ENCODE data around the gene TMEM52. TPM values are rescaled to one million over a fixed set of nuclear protein-coding genes. Genes with fewer than 3 reads are reported as not detected.
"Not testable (repeated sequence)": the region's sequence is repeated elsewhere in the genome, so short reads cannot be mapped to it uniquely, and the experiment has no call there.

Gene TMEM52
- total RNA-seq, 1 donor from 2014 or later = 3.7 TPM

- H3K4me3 Mint-ChIP-seq = no peak overlapping the region
- H3K27me3 Mint-ChIP-seq (ENCODE audit: low read depth) = peaks cover 7% of the 10 kb centered on the region
- no peaks in the 10 kb centered on the region for H3K4me1 Mint-ChIP-seq
Measured at GRCh38 chr1:1938276-1938573, 19.1 kb upstream of the TMEM52 start.

GRCh38 chr1:1937549-1938275 lies 18.6 kb upstream of the TMEM52 start:
- TF ChIP-seq CTCF (conservative IDR thresholded peaks at IDR 0.05) = no peak
- Mint-ChIP-seq H3K9me3 (peaks cover 7% of the 10 kb centered on the region), H3K27me3 (ENCODE audit: low read depth) (peaks cover 7% of the 10 kb centered on the region), H3K36me3 (ENCODE audit: low read depth) (no peaks in the 10 kb centered on the region), H3K4me3 (no peak overlapping the region), H3K4me1 (no peaks in the 10 kb centered on the region), H3K27ac (ENCODE audit: unreplicated experiment) (no peak overlapping the region)
- DNase-seq (ENCODE audit: low read depth, low spot score) = no peak

More at GRCh38 chr1:1938276-1938573, 19.1 kb upstream of the TMEM52 start:
- Mint-ChIP-seq H3K27ac (ENCODE audit: unreplicated experiment) (no peak overlapping the region), H3K9me3 (peaks cover 7% of the 10 kb centered on the region), H3K36me3 (ENCODE audit: low read depth) (no peaks in the 10 kb centered on the region)
- DNase-seq (ENCODE audit: low read depth, low spot score) = no peak
- TF ChIP-seq CTCF (conservative IDR thresholded peaks at IDR 0.05) = no peak

GRCh38 chr1:1937061-1937460 lies 18.0 kb upstream of the TMEM52 start:
- DNase-seq (ENCODE audit: low read depth, low spot score) = no peak
- Mint-ChIP-seq H3K27ac (ENCODE audit: unreplicated experiment) (no peak overlapping the region), H3K4me3 (no peak overlapping the region), H3K36me3 (ENCODE audit: low read depth) (no peaks in the 10 kb centered on the region), H3K9me3 (peaks cover 7% of the 10 kb centered on the region), H3K27me3 (ENCODE audit: low read depth) (peaks cover 7% of the 10 kb centered on the region), H3K4me1 (no peaks in the 10 kb centered on the region)
- no peak for TF ChIP-seq CTCF (conservative IDR thresholded peaks at IDR 0.05)

GRCh38 chr1:1934848-1935247 lies 15.8 kb upstream of the TMEM52 start:
- not testable (repeated sequence) for H3K36me3 Mint-ChIP-seq (ENCODE audit: low read depth); DNase-seq (ENCODE audit: low read depth, low spot score); H3K4me3 Mint-ChIP-seq; H3K4me1 Mint-ChIP-seq; H3K27me3 Mint-ChIP-seq (ENCODE audit: low read depth); H3K27ac Mint-ChIP-seq (ENCODE audit: unreplicated experiment); H3K9me3 Mint-ChIP-seq

GRCh38 chr1:1929639-1930545 lies 10.8 kb upstream of the TMEM52 start:
- H3K9me3 Mint-ChIP-seq = peaks cover 7% of the 10 kb centered on the region
- no peak for TF ChIP-seq CTCF (conservative IDR thresholded peaks at IDR 0.05)
- no peaks in the 10 kb centered on the region for H3K4me1 Mint-ChIP-seq
- DNase-seq (ENCODE audit: low read depth, low spot score) = no peak
- no peak overlapping the region for H3K4me3 Mint-ChIP-seq
- peaks cover 2% of the 10 kb centered on the region for H3K27me3 Mint-ChIP-seq (ENCODE audit: low read depth)
- H3K27ac Mint-ChIP-seq (ENCODE audit: unreplicated experiment) = no peak overlapping the region
- no peaks in the 10 kb centered on the region for H3K36me3 Mint-ChIP-seq (ENCODE audit: low read depth)
